Lower leg skin (tissue), 4 donors: ENCODE results near the gene SELP. TPM values are rescaled to one million over a fixed set of nuclear protein-coding genes. Genes with fewer than 3 reads are reported as not detected.

Experiments used
- DNase-seq, 2 donors: peaks; one replicate each; pipeline ENCODE4 v3.0.0-alpha.2; 2019; ENCODE audit warnings: low spot score in 2 of 2
- H3K4me3 ChIP-seq: fragments of 200-600 bp; sonication (generic); 2 replicates; pipeline ENCODE4 v1.5.1; 2017; ENCODE audit warnings: mild to moderate bottlenecking, low read depth; ENCODE audit not compliant: poor library complexity, severe bottlenecking
- POLR2A ChIP-seq, 2 donors: fragments of 450-650 bp; IDR thresholded peaks; one replicate each; pipeline ENCODE4 v1.6.1; 2016 to 2017; ENCODE audit warnings: antibody characterized with exemption in 2 of 2, mild to moderate bottlenecking in 1 of 2, moderate library complexity in 1 of 2
- WGBS, 2 donors: methylation state at CpG; one replicate each; pipeline ENCODE4 v1.1.5; 2018; 5-methylcytosine and 5-hydroxymethylcytosine counted together
- intact Hi-C: fragments of 100-400 bp; cut with DNase I; formaldehyde crosslinking; loops from one replicate; pipeline ENCODE4 v1.15.0; 2023; ENCODE audit warnings: low total_unique reads
- total RNA-seq, 4 donors: library from RNA; depleted of rRNA; stranded (reverse); fragments of >200 nt; gene quantifications; one replicate each; pipeline ENCODE4 v1.1.0, GENCODE V29; 2016
- TF ChIP-seq, protein P1 (sequence below), 3 donors: fragments of 450-650 bp; IDR thresholded peaks; one replicate each; pipeline ENCODE4 v1.5.1; 2016; ENCODE audit warnings: antibody characterized with exemption in 3 of 3, mild to moderate bottlenecking in 3 of 3, moderate library complexity in 2 of 3

The SELP gene
- total RNA-seq, 4 donors from 2014 or later: 0.30 to 8.5 (median 0.54) TPM

DNA sequence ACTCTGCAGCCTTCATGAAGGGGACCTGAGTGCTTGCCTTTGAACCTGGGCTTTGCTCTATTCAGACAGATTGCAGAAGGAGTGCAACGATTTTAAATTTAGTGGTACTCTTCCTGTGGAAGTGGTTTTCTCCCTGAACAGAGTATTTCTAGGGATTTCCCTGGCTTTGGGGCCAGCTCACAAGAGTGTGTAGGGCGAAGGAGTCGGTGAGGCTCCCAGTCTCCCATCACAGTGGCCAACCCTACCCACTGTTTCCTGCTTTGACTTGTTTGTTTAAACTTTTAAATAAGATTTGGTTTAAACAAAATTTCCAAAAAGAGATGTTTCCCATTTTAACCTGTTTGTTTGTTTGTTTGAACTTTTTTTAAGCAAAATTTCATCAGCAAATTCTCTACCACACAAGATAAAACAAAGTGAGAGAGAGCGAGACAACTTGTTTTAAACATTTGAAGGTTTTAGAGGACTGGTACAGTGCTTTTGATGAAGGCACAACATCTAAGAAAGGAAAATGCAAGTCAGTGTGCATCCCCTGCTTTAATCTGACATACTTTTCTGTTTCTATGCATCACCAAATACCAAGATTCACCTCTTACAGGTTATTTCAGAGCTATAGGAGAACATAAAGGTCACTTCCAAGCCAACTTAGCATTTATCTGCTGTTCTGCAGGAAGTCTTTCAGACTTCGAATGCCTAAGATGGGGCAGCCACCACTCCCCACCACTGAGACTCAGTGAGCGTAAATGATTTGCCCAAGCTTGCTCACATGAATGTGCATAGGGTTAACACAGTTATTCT lies 6.6 kb downstream of the SELP start:
- no peak for DNase-seq
- no peak overlapping the region for H3K4me3 ChIP-seq
- no peak for TF ChIP-seq POLR2A (IDR thresholded peaks at IDR 0.05)
- TF ChIP-seq, protein P1, sequence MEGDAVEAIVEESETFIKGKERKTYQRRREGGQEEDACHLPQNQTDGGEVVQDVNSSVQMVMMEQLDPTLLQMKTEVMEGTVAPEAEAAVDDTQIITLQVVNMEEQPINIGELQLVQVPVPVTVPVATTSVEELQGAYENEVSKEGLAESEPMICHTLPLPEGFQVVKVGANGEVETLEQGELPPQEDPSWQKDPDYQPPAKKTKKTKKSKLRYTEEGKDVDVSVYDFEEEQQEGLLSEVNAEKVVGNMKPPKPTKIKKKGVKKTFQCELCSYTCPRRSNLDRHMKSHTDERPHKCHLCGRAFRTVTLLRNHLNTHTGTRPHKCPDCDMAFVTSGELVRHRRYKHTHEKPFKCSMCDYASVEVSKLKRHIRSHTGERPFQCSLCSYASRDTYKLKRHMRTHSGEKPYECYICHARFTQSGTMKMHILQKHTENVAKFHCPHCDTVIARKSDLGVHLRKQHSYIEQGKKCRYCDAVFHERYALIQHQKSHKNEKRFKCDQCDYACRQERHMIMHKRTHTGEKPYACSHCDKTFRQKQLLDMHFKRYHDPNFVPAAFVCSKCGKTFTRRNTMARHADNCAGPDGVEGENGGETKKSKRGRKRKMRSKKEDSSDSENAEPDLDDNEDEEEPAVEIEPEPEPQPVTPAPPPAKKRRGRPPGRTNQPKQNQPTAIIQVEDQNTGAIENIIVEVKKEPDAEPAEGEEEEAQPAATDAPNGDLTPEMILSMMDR (IDR thresholded peaks at IDR 0.05): no peak
- WGBS, 2 donors: 86 to 87% methylated on average over 6 of the region's 6 CpGs
- intact Hi-C loops: no loop called here

DNA sequence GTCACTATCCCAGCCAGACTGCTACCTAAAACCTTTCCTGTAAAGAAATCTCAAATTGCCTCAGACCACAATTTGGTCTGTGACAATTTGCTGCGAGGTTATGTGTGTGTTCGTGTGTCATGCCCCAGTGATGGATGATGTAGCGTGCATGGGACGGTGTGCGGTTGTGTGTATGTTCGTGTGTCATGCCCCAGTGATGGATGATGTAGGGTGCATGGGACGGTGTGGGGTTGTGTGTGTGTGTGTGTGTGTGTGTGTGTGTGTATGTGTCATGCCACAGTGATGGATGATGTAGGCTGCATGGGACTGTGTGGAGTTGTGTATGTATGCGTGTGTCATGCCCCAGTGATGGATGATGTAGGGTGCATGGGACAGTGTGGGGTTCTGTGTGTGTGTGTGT lies 9.4 kb downstream of the SELP start:
- no peak for TF ChIP-seq POLR2A (IDR thresholded peaks at IDR 0.05)
- TF ChIP-seq, protein P1 (IDR thresholded peaks at IDR 0.05): no peak
- H3K4me3 ChIP-seq: no peak overlapping the region
- no peak for DNase-seq
- intact Hi-C loops: no loop called here
- WGBS, 2 donors: 83 to 89% methylated on average over 8 of the region's 8 CpGs

DNA sequence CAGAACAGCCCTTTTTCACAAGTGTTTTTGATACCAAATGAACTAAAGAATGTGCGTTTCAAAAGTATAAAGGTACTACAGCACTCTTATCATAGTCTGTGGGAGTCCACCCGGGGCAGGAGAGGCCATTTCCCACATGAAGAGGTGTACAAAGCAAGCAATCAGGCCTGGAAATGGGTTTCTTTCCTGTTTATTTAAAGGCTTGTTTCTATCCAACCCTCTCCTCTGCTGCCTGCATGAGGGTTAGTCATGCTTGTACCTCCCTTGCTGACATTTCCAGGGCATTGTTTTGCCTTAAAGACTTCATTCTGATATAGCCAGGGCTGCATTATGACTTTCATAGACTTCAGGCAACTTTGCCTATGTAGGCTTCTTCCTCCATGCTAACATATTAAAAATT lies 11.6 kb downstream of the SELP start:
- 77 to 85% methylated on average over 2 of the region's 2 CpGs for WGBS, 2 donors
- DNase-seq: no peak
- intact Hi-C loops: no loop called here
- TF ChIP-seq, protein P1 (IDR thresholded peaks at IDR 0.05): no peak
- no peak for TF ChIP-seq POLR2A (IDR thresholded peaks at IDR 0.05)
- no peak overlapping the region for H3K4me3 ChIP-seq

DNA sequence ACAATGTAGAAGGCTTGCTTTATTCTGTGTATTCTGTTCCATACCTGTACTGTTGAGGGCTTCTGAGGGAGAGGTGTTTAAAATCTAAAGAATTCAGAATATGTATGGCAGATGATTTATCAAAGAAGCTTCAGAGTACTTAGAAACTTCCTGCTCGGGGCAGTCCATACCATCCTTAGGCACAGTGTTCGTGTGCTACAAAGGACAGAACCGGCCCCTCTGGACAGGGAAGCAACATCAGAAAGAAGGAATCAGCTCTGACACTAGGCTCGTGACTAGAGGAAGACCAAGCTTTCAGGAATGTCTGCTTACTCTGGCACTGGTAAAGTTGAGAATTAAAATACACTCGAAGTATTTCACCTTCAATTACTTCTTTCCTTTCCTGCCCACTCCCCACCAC lies 14.1 kb downstream of the SELP start:
- DNase-seq: no peak
- H3K4me3 ChIP-seq: no peak overlapping the region
- WGBS, 2 donors: 35 to 59% methylated on average over 5 of the region's 5 CpGs
- TF ChIP-seq, protein P1 (IDR thresholded peaks at IDR 0.05): no peak
- TF ChIP-seq POLR2A (IDR thresholded peaks at IDR 0.05): no peak
- intact Hi-C loops: no loop called here

DNA sequence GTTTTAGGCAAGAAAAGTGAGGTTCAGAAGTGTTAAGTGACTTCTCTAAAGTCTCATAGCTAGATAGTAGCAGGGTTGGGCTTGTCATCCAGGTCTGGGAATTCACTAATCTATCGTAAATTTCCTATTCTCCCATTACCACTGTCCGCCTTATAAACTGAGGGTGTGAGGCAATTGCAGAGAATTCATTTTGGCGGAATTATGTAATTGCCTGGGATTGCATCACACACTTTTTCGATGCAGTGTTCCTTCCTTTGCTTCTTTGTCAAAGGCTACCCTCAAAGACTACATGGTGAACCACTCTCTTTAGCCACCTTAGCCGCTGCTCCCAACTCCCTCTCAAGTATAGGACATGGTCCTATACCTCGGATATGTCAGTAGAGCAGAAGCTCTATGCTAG lies 19.1 kb downstream of the SELP start:
- 78 to 86% methylated on average over 6 of the region's 6 CpGs for WGBS, 2 donors
- no peak for DNase-seq
- H3K4me3 ChIP-seq: no peak overlapping the region
- intact Hi-C loops: no loop called here
- TF ChIP-seq POLR2A (IDR thresholded peaks at IDR 0.05): no peak
- TF ChIP-seq, protein P1 (IDR thresholded peaks at IDR 0.05): no peak

DNA sequence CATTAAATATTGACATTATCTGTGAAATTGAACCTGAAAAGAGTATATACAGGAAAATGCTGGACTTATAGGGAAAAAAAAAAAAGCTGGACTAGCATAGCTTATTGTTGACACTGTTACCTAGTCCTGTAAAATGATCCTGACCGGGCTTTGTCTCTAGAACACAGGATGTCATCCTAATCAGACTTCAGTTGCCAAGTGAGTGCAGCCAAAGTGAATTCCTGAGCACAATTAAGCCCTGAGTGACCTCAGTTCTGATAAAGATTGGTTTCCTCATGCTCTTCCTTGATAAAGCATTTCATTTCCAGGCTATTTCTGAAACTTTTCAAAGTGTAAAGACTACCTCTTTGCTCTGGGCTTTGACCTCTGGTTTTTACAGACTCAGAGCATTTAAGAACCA lies 19.8 kb downstream of the SELP start:
- TF ChIP-seq, protein P1 (IDR thresholded peaks at IDR 0.05): no peak
- no peak for TF ChIP-seq POLR2A (IDR thresholded peaks at IDR 0.05)
- DNase-seq: no peak
- no peak overlapping the region for H3K4me3 ChIP-seq
- 26 to 28% methylated on average over 1 of the region's 1 CpG for WGBS, 2 donors
- intact Hi-C loops: no loop called here
